Measurements from ENCODE around the gene TRIM44.
"Not testable (repeated sequence)": the region's sequence is repeated elsewhere in the genome, so short reads cannot be mapped to it uniquely, and the experiment has no call there.

The TRIM44 gene

DNA sequence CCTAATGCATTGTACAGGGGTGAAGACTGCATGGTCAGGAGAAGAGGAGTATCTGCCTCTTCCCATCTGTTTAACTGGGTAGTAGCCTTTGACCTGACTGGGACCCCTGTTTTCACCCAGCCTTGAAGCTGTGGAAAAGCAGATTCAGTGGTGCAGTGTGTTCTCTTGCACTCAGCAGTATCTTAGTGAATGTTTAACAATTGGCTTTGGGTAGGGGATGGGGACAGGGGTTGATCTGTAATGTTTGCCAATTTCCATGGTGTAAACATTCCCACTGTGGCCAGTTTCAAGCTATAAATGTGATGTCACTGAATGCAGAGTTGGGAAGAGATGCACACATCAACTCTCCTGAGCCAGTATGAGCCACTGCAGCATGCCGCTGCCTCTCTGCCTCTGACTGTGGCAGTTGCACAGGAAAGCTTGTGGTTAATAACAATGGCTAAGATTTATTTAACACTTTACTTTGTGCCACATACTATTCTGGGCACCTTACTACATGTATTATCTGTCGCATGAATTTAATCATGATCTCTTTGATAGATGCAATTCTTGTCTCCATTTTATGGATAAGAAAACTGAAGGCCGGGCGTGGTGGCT is 28.6 kb upstream of the TRIM44 start:
- no peak for DNase-seq (ENCODE audit: low spot score)

GRCh38 chr11:35635933-35636332 is 26.6 kb upstream of the TRIM44 start:
- no peak for DNase-seq (ENCODE audit: low spot score)

- DNase-seq (ENCODE audit: low spot score), result no peak
These were observed 22.9 kb upstream of the TRIM44 start for GRCh38 chr11:35639591-35640179.

GRCh38 chr11:35641171-35641897 is 21.2 kb upstream of the TRIM44 start:
- DNase-seq (ENCODE audit: low spot score), result no peak

DNA sequence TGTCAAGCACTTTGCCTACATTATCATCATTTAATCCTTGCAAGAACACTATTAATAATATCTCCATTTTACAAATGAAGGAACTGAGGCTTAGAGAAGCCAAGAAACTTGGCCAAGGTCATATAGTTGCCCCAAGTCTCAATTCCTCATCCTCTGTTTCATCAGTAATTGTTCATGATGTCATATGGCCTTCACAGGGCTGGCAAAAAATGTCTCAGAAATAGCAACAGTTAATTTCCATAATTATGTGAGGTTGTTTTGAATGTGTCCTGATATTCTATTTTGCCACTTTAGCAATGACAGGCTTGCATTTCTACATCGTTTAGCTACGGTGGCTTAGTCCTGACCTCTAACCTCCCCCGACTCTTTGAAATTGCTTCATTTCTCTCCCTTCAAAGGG is 20.6 kb upstream of the TRIM44 start:
- DNase-seq (ENCODE audit: low spot score), result no peak

DNA sequence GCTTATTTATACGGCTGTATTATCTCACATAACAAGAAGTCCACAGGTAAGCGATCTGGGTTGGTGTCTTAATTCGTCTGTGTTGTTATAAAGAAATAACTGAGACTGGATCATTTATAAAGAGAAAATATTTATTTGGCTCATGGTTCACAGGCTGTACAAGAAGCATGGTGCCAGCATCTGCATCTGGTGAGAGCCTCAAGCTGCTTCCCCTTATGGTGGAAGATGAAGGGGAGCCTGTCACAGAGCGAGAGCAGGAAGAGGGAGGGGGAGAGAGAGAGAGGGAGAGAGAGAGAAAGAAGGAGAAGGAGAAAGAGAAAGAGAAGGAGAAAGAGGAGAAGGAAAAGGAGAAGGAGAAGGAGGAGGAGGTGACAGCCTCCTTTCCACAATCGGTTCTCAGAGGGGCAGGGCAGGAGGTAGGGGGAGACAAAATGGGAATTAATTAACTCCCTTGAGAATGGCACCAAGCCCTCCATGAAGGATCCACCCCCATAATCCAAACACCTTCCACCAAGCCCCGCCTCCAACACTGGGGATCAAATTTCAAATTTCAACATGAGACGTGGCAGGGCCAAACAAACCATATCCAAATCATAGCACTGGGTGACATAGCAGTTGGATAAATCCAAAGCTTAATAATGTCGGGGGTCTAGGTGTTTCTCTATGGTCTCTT is 15.0 kb upstream of the TRIM44 start:
- DNase-seq (ENCODE audit: low spot score), result no peak

DNA sequence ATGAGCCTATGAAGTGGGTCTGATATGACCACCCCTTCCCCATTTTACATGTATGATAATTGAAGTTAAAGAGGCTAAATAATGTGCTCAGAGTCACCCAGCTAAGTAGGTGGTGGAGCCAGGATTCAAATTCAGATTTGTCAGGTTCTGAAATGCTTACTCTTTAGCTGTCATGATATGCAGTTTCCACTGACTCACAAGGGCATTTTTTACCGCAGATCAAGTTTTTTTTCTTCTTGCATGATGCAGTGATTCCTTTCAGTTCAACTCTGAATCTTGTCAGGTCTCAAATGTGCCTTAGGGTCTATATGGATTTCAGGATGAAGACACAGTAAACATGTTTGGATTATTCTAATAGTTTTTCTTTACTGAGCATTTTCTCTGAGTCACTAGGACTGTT is 12.6 kb upstream of the TRIM44 start:
- no peak for DNase-seq (ENCODE audit: low spot score)

- no peak for DNase-seq (ENCODE audit: low spot score)
These were observed 12.1 kb upstream of the TRIM44 start for GRCh38 chr11:35650467-35650866.

- no peak for DNase-seq (ENCODE audit: low spot score)
These were observed 11.3 kb upstream of the TRIM44 start for GRCh38 chr11:35651263-35651662.

- not testable (repeated sequence) for DNase-seq (ENCODE audit: low spot score)
These were observed 9.8 kb upstream of the TRIM44 start for GRCh38 chr11:35652786-35653185.

- DNase-seq (ENCODE audit: low spot score), result no peak
These were observed 7.9 kb upstream of the TRIM44 start for GRCh38 chr11:35654711-35655110.

DNA sequence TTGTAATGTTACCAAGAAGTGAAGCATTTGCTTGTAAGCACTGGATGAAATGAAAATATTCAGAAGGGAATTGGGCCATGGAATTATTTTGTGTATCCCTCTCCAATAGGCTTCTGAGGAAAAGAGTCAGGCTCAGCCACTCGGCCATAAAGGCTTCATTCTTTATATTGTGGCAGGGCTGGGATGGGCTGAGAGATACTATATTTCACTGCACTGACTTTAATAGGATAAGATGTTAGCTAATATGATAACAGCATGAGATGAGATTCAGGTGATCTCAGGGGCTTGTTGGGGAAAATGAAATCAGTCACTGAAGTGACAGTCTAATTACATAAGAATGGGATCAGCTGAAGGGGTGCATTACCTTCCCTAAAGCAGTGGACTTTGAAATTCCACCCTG is 7.3 kb upstream of the TRIM44 start:
- DNase-seq (ENCODE audit: low spot score), result no peak

DNA sequence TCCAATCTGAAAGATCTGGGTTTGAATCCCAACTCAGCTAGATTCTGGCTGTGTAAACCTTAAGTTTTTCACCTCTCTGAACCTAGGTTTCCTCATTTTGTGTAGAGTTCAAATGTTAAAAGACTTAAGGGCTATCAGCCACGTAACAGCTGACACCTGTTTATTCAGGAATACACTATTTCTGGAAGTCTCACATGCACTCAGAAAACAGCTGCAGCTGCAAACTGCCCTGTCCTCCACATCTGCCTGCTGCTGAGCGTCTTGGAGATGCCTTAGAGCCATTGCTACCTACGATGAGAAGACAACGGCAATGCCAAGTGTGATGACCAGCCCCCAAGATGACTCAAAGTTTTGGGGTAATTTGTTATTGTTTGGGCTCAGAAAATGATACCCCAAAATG is 6.7 kb upstream of the TRIM44 start:
- DNase-seq (ENCODE audit: low spot score), result no peak

DNA sequence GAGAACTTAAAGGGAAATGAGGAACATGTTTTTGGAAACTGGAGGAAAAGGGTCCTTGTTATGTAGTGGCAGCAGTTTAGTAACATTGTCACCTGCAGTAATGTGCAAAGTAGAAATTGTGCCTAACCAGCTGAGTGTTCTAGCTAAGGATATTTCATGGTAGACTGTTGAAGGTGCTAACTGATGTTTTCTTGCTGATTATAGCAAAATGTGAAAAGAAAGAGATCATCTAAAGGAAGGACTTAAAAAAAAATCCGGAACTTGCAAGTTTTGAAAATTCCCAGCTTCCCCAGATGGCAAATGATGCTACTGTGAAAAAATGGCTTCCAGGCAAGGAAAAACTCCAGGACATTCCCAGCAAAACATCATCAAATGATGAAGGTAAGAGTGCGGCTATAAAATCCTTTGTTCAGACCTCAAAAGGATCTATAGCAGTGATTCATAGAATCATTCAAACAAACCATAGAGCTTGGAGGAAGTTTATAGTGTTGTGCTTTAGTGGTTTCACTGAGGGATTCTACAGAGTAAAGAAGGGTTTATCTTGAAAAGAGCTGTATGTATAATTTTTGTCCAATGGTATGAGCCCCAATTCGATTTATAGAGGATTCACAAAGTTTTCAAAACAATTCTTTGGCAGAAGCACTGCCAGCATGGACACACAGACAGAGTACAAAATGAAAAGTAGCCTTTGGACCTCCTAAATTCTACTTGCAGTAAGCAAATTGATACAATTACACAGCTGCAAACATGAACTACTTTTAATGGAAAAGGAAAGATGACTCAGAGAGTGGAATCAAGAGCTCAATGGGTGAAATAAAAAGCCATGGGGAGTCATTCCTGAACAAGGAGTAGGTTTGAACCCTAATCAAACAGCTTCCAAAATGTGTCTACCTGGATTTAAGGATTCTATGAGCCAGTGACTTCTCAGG is 4.3 kb upstream of the TRIM44 start:
- DNase-seq (ENCODE audit: low spot score), result no peak

DNA sequence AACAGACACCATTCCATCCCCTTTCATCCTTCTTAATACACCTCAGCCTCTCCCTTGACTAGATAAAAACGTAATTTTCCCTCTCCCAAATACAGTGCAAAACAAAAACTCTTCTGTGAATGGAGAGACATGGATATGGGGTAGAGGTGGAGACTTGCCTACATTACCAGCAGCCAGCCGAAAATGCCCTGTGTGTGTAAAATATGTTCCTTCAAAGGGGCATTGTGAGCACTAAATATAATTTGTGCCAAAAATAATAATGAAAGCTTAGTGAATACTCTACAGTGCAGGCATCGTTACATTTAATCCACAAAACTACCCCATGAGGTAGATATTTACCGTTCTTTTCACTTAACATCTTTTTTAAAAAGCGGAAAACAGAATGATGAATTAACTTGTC is 1.0 kb upstream of the TRIM44 start:
- no peak for DNase-seq (ENCODE audit: low spot score)

DNA sequence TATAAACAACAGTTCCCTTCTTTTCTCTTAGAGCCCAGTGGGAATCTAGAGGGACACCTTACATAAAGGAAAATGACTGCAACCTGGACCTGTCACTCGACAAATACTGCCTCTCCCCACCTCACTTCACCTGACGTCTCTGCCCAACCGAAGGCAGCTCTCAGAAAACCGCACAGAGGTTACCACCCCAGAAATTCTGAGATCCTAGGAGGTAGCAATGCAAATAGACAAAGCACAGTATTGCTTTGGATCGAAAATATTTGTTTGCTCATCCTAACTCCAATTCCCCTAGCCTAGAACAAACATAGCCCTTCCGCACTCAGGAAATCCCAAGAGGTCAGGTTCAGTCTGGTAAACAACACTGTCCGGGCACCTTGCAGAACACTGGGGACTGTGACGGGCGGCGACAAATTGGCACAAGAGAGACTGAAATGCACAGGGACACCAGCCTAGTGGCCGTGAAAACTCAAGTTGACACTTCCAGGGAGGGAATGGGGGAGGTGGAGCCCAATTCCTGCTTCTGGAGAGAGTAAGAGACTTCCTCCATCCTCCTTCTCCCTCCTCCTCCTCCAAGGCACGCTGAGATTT is 420 bp upstream of the TRIM44 start:
- DNase-seq (ENCODE audit: low spot score), result peak; percentile 39

DNA sequence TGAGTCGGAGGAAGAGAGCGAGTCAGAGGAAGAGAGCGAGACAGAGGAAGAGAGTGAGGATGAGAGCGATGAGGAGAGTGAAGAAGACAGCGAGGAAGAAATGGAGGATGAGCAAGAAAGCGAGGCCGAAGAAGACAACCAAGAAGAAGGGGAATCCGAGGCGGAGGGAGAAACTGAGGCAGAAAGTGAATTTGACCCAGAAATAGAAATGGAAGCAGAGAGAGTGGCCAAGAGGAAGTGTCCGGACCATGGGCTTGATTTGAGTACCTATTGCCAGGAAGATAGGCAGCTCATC is 780 bp downstream of the TRIM44 start:
- DNase-seq (ENCODE audit: low spot score), result no peak

DNA sequence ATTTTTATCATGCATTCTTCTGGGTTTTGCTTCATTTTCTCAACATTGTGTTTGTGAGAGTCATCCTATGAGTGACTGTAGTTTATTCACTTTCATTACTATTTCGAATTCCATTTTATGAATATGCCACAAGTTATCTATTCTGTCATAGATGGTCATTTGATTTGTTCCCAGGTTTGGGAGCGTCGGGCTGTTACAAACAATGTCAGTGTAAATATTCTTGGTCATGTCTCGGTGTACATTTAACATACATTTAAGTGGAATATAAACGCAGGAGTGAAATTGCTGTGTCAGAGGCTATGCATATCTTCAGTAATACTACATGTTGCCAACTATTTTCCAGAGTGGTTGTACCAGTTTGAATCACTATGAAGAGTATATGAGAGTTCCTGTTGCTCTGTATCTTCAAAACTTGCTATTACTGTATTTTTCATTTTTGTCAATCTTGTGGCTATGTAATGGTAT is 2.4 kb downstream of the TRIM44 start:
- no peak for DNase-seq (ENCODE audit: low spot score)

GRCh38 chr11:35667257-35667656 is 4.7 kb downstream of the TRIM44 start:
- DNase-seq (ENCODE audit: low spot score), result no peak

DNA sequence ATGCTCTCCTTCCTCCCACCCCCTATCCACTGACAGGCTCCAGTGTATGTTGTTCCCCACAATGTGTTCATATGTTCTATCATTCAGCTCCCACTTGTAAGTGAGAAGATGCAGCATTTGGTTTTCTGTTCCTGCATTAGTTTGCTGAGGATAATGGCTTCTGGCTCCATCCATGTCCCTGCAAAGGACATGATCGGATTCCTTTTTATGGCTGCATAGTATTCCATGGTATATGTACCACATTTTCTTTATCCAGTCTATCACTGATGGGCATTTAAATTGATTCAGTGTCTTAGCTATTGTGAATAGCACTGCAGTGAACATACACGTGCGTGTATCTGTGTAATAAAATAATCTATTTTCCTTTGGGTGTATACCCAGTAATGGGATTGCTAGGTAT is 5.8 kb downstream of the TRIM44 start:
- not testable (repeated sequence) for DNase-seq (ENCODE audit: low spot score)

- no peak for DNase-seq (ENCODE audit: low spot score)
These were observed 9.0 kb downstream of the TRIM44 start for GRCh38 chr11:35671396-35672127.
